ENCODE data around the gene HNRNPDL.

GRCh38 chr4:82382751-82383150 lies 47.5 kb downstream of the HNRNPDL start:
- TF ChIP-seq CTCF (IDR thresholded peaks at IDR 0.05) (no peak), EP300 (IDR thresholded peaks at IDR 0.05) (no peak), POLR2A (IDR thresholded peaks at IDR 0.05; ENCODE audit: low read depth) (no peak)

All from esophagus muscularis mucosa (tissue), 4 donors.